Measurements from ENCODE around the gene NACAD.
"Not testable (repeated sequence)": the region's sequence is repeated elsewhere in the genome, so short reads cannot be mapped to it uniquely, and the experiment has no call there.

The NACAD gene

GRCh38 chr7:45088821-45089340, at the start of gene NACAD:
Gene NACAD (minus strand): TSS chr7:45088969. CDS start chr7:45088894, 75 bp downstream.
- DNase-seq: peak; percentile 71

- DNase-seq: peak; percentile 66
These were observed 47.6 kb upstream of the NACAD start for GRCh38 chr7:45136106-45137060.

GRCh38 chr7:45133877-45134276, 45.1 kb upstream of the NACAD start:
- DNase-seq: no peak

- DNase-seq: no peak
These were observed 44.6 kb upstream of the NACAD start for GRCh38 chr7:45133352-45133751.

- no peak for DNase-seq
These were observed 44.0 kb upstream of the NACAD start for GRCh38 chr7:45132708-45133320.

- DNase-seq: no peak
These were observed 43.1 kb upstream of the NACAD start for GRCh38 chr7:45131891-45132290.

GRCh38 chr7:45130910-45131309, 42.1 kb upstream of the NACAD start:
- DNase-seq: no peak

- no peak for DNase-seq
These were observed 41.1 kb upstream of the NACAD start for GRCh38 chr7:45129906-45130305.

GRCh38 chr7:45129181-45129800, 40.5 kb upstream of the NACAD start:
- DNase-seq: no peak

- no peak for DNase-seq
These were observed 38.2 kb upstream of the NACAD start for GRCh38 chr7:45126920-45127319.

GRCh38 chr7:45126201-45126600, 37.4 kb upstream of the NACAD start:
- DNase-seq: no peak

- DNase-seq: no peak
These were observed 36.6 kb upstream of the NACAD start for GRCh38 chr7:45125193-45125904.

- DNase-seq: no peak
These were observed 35.3 kb upstream of the NACAD start for GRCh38 chr7:45123913-45124710.

- DNase-seq: no peak
These were observed 34.4 kb upstream of the NACAD start for GRCh38 chr7:45122975-45123860.

GRCh38 chr7:45119550-45119949, 30.8 kb upstream of the NACAD start:
- no peak for DNase-seq

GRCh38 chr7:45118889-45119331, 30.1 kb upstream of the NACAD start:
- DNase-seq: no peak

- no peak for DNase-seq
These were observed 29.5 kb upstream of the NACAD start for GRCh38 chr7:45118292-45118691.

- no peak for DNase-seq
These were observed 28.8 kb upstream of the NACAD start for GRCh38 chr7:45117582-45117981.

- DNase-seq: no peak
These were observed 27.3 kb upstream of the NACAD start for GRCh38 chr7:45116048-45116447.

GRCh38 chr7:45114926-45115325, 26.2 kb upstream of the NACAD start:
- DNase-seq: no peak

- not testable (repeated sequence) for DNase-seq
These were observed 25.5 kb upstream of the NACAD start for GRCh38 chr7:45114257-45114656.

Measured in NCI-H748 treated with DMSO at 0.1 percent for 48 hours (cell line).